Measurements from ENCODE around the gene SPINDOC.

DNA sequence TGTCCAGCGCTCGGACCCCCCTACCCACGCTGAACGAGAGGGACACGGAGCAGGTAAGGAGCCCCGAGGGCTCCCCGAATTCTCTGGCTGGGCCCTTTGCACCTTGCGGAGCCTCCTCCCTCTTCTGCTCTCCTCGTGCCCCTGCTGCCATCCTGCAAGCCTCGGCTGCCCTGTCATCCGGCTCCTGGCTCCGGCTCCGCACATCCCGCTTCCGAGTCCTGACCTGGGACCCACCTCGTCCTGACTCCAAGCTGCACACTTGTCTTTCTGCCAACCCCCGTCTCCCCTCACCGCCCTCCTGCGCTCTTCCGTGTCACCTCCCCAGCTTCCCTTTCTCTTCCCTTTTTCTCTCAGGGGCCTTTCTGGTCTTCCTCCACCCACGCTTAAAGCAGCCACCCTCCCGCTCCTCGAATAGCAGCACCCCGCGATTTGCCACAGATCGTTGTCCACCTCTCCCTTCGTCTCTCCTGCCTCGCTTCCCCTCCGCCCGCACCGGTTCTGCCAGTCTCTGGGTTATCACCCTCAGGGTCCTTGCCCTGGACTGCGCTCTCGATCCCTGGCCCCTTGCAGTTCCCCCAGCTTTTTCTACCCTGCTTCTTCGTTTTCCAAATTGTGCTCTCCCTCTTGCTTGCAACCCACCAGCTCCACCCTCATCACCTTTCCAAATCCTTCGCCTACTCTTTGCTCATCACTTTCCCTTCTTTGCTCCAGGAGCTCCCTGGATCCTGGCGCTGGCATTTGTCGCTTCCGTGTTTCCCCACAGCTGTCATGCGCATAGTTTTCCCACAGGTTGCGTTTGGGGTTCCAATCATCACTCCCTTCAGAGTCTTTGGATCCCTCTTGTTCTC is 26.5 kb downstream of the SPINDOC start:
- TF ChIP-seq, protein P1, sequence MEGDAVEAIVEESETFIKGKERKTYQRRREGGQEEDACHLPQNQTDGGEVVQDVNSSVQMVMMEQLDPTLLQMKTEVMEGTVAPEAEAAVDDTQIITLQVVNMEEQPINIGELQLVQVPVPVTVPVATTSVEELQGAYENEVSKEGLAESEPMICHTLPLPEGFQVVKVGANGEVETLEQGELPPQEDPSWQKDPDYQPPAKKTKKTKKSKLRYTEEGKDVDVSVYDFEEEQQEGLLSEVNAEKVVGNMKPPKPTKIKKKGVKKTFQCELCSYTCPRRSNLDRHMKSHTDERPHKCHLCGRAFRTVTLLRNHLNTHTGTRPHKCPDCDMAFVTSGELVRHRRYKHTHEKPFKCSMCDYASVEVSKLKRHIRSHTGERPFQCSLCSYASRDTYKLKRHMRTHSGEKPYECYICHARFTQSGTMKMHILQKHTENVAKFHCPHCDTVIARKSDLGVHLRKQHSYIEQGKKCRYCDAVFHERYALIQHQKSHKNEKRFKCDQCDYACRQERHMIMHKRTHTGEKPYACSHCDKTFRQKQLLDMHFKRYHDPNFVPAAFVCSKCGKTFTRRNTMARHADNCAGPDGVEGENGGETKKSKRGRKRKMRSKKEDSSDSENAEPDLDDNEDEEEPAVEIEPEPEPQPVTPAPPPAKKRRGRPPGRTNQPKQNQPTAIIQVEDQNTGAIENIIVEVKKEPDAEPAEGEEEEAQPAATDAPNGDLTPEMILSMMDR (IDR thresholded peaks at IDR 0.05): no peak
- TF ChIP-seq POLR2AphosphoS5 (IDR thresholded peaks at IDR 0.05; ENCODE audit: low read depth, low read length): no peak
- no peak for TF ChIP-seq CHD2 (IDR thresholded peaks at IDR 0.05; ENCODE audit: low read length, partially characterized antibody)
- TF ChIP-seq, protein P2, sequence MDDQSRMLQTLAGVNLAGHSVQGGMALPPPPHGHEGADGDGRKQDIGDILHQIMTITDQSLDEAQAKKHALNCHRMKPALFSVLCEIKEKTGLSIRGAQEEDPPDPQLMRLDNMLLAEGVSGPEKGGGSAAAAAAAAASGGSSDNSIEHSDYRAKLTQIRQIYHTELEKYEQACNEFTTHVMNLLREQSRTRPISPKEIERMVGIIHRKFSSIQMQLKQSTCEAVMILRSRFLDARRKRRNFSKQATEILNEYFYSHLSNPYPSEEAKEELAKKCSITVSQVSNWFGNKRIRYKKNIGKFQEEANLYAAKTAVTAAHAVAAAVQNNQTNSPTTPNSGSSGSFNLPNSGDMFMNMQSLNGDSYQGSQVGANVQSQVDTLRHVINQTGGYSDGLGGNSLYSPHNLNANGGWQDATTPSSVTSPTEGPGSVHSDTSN (IDR thresholded peaks at IDR 0.05): no peak
- TF ChIP-seq EP300 (IDR thresholded peaks at IDR 0.05; ENCODE audit: borderline replicate concordance in 1 of 2, low read depth in 1 of 2, low read length in 1 of 2): no peak
- no peak for TF ChIP-seq FOSL2 (IDR thresholded peaks at IDR 0.05; ENCODE audit: borderline replicate concordance, low read depth)
- TF ChIP-seq EZH2phosphoT487 (IDR thresholded peaks at IDR 0.05; ENCODE audit: borderline replicate concordance, low read depth): no peak
- TF ChIP-seq TEAD4 (IDR thresholded peaks at IDR 0.05; ENCODE audit: borderline replicate concordance, insufficient read depth): no peak
- no peak for TF ChIP-seq FOXJ3 (CRISPR knock-in tag; IDR thresholded peaks at IDR 0.05)
- no peak for TF ChIP-seq JUND (IDR thresholded peaks at IDR 0.05)
- TF ChIP-seq, protein P3, sequence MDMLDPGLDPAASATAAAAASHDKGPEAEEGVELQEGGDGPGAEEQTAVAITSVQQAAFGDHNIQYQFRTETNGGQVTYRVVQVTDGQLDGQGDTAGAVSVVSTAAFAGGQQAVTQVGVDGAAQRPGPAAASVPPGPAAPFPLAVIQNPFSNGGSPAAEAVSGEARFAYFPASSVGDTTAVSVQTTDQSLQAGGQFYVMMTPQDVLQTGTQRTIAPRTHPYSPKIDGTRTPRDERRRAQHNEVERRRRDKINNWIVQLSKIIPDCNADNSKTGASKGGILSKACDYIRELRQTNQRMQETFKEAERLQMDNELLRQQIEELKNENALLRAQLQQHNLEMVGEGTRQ (IDR thresholded peaks at IDR 0.05; ENCODE audit: borderline replicate concordance, low read depth, low read length): no peak
